K562 (cell line): ENCODE results near the gene TSHB. TPM values are rescaled to one million over a fixed set of nuclear protein-coding genes. Genes with fewer than 3 reads are reported as not detected.
A peak's percentile ranks its signal among the peaks of the same experiment; 100 is the strongest.

ENCODE experiments used
- ATAC-seq: fragments of 200-7000 bp; cut with Tn5 transposase; 3 replicates; pipeline ENCODE4 v1.9.1; 2020; ENCODE audit warnings: moderate library complexity
- BruUV-seq: library from RNA; stranded (reverse); fragments of 400-500 nt; replicated peaks from 2 replicates; lab custom pipeline; 2021; lab: Mats Ljungman, UMichigan
- CTCF ChIA-PET: fragments of 300-600 bp; formaldehyde crosslinking; extraction: SDS; loops from one replicate; lab custom pipeline; 2021; ENCODE audit warnings: low intra/inter-chr PET ratio; lab: Yijun Ruan, JAX
- POLR2A ChIA-PET: fragments of 300-600, 350-650 bp; sonication (Branson Sonifier 250); formaldehyde crosslinking; extraction: SDS; loops from one replicate; lab custom pipeline; 2021; ENCODE audit warnings: antibody characterized with exemption, inconsistent platforms; lab: Yijun Ruan, JAX
- DNase-seq, 4 experiments: peaks; one replicate each; pipeline versions ENCODE4 v3.0.0 to v3.0.0-alpha.2; 2011 to 2018; ENCODE audit warnings: low spot score in 3 of 4, mixed read lengths in 3 of 4; ENCODE audit errors: extremely low read depth in 1 of 4
- FAIRE-seq: peaks from 2 replicates; lab custom pipeline; 2011; peaks lifted over from hg19 to GRCh38; lab: Jason Lieb, UNC
- H2AFZ ChIP-seq: 2 replicates; pipeline ENCODE4 v1.6.0; 2011; ENCODE audit warnings: low read depth, low read length, control low read depth, inconsistent platforms
- H3K27ac ChIP-seq: fragments of 200-600 bp; 3 replicates; pipeline ENCODE4 v1.8.0; 2011; ENCODE audit warnings: low read depth, mild to moderate bottlenecking, control low read depth, inconsistent platforms, low read length, moderate library complexity, mixed read lengths; ENCODE audit errors: extremely low read depth
- H3K27me3 ChIP-seq, 2 experiments: fragments of 300-600 bp in 1 of 2; 2 replicates in 1 of 2; 3 replicates in 1 of 2; pipeline versions ENCODE4 v1.6.0 to v1.8.0; 2011; ENCODE audit warnings: inconsistent platforms in 2 of 2, low read length in 2 of 2, mild to moderate bottlenecking in 1 of 2, mixed read lengths in 1 of 2, moderate library complexity in 1 of 2; ENCODE audit not compliant: control insufficient read depth in 2 of 2, insufficient read depth in 2 of 2
- H3K36me3 ChIP-seq: fragments of 300-600 bp; 3 replicates; pipeline ENCODE4 v1.8.0; 2011; ENCODE audit warnings: mild to moderate bottlenecking, low read length, inconsistent platforms; ENCODE audit not compliant: control insufficient read depth, insufficient read depth
- H3K4me1 ChIP-seq, 2 experiments: fragments of 200-600 bp in 1 of 2; replicated peaks in 1 of 2; 2 replicates in 1 of 2; 3 replicates in 1 of 2; pipeline versions ENCODE4 v1.5.1 to v1.8.0; 2011; ENCODE audit warnings: inconsistent platforms in 2 of 2, low read length in 2 of 2, mild to moderate bottlenecking in 1 of 2, mixed read lengths in 1 of 2, moderate library complexity in 1 of 2; ENCODE audit not compliant: control insufficient read depth in 2 of 2, insufficient read depth in 2 of 2
- H3K4me2 ChIP-seq: 2 replicates; pipeline ENCODE4 v1.6.1; 2011; ENCODE audit warnings: low read length, control low read depth, inconsistent platforms, mixed read lengths; ENCODE audit not compliant: insufficient read depth
- H3K4me3 ChIP-seq: fragments of 200-600 bp; sonication (generic), shearing (Covaris generic); 2 replicates; pipeline ENCODE4 v1.5.1; 2016; ENCODE audit warnings: control low read depth, inconsistent platforms
- H3K79me2 ChIP-seq: fragments of 200-600 bp; 3 replicates; pipeline ENCODE4 v1.8.0; 2011; ENCODE audit warnings: low read length, inconsistent platforms; ENCODE audit not compliant: control insufficient read depth, insufficient read depth
- H3K9ac ChIP-seq, 2 experiments: 2 replicates each; pipeline versions ENCODE4 v1.6.0 to v1.6.1; 2011; ENCODE audit warnings: low read depth in 2 of 2, low read length in 2 of 2, control low read depth in 1 of 2, inconsistent platforms in 1 of 2, mild to moderate bottlenecking in 1 of 2, mixed read lengths in 1 of 2; ENCODE audit not compliant: insufficient read depth in 1 of 2
- H3K9me1 ChIP-seq: one replicate; pipeline ENCODE4 v1.6.0; 2011; ENCODE audit warnings: inconsistent platforms, mild to moderate bottlenecking, low read length, moderate library complexity; ENCODE audit not compliant: control insufficient read depth, insufficient read depth
- H3K9me3 ChIP-seq: replicated peaks from 2 replicates; pipeline ENCODE4 v1.5.1; 2011; ENCODE audit warnings: low read depth, low read length, inconsistent platforms; ENCODE audit not compliant: control insufficient read depth, insufficient read depth
- H4K20me1 ChIP-seq: replicated peaks from 2 replicates; pipeline ENCODE4 v1.6.1; 2011; ENCODE audit warnings: low read length, inconsistent platforms, mixed read lengths; ENCODE audit not compliant: control insufficient read depth, insufficient read depth
- WGBS: fragments of 100-300 bp; shearing (Covaris generic); methylation state at CpG from one replicate; pipeline ENCODE4 v1.1.6; 2016; ENCODE audit warnings: low coverage, mixed read lengths; ENCODE audit not compliant: insufficient coverage; ENCODE audit errors: missing lambda C conversion rate; 5-methylcytosine and 5-hydroxymethylcytosine counted together
- in situ Hi-C: fragments of 300-500 bp; cut with MboI; formaldehyde crosslinking; loops from 4 replicates; pipeline ENCODE4 v1.15.0; 2018; ENCODE audit warnings: inconsistent platforms, mixed read lengths
- intact Hi-C: fragments of 100-400 bp; cut with micrococcal nuclease; formaldehyde crosslinking; loops from 2 replicates; pipeline ENCODE4 v1.14.2; 2022
- polyA plus RNA-seq, 8 experiments: library from polyadenylated mRNA; depleted of rRNA in 4 of 8; stranded (reverse) in 5 of 8; unstranded in 3 of 8; fragments of >200 nt; fragmentation: Nextera tagmentation in 2 of 8; fragmentation: Illumina TruSeq in 1 of 8; extraction: Ambion mirVana in 2 of 8; extraction: Trizol in 1 of 8; gene quantifications; 2 replicates each; pipeline versions ENCODE4 v1.2.1 to v1.2.3, GENCODE V29; 2011 to 2014; ENCODE audit warnings: inconsistent platforms in 1 of 8, missing spikeins in 1 of 8
- total RNA-seq, 7 experiments: library from RNA; depleted of rRNA in 6 of 7; stranded (reverse); fragments of >200 nt in 6 of 7; fragmentation: Illumina TruSeq in 2 of 7; extraction: Trizol in 2 of 7; gene quantifications; 2 replicates each; pipeline versions ENCODE4 v1.2.1 to v1.2.3, GENCODE V29; 2011 to 2021; ENCODE audit warnings: low replicate concordance in 1 of 7
- TF ChIP-seq, protein P1 (sequence below): fragments of 250-450 bp; sonication (Bioruptor Pico); IDR thresholded peaks from 2 replicates; pipeline ENCODE4 v1.5.1; 2021; ENCODE audit warnings: mild to moderate bottlenecking
- TF ChIP-seq, protein P2 (sequence below), 2 experiments: fragments of 200-800 bp in 1 of 2; sonication (Bioruptor generic) in 1 of 2; sonication (generic) in 1 of 2; formaldehyde crosslinking in 1 of 2; IDR thresholded peaks in 1 of 2; conservative IDR thresholded peaks in 1 of 2; 2 replicates each; pipeline versions ENCODE4 v1.5.0 to v1.6.1; 2016 to 2020; ENCODE audit warnings: missing compliant biosample characterization in 1 of 2, missing genetic modification characterization in 1 of 2, missing genetic modification reagents in 1 of 2

TSHB gene
- total and polyA plus RNA-seq, 9 of the 15 experiments (the other 6 are each of a cell fraction or from before 2014, with no cell fraction given): not detected

GRCh38 chr1:114982251-114982650 lies 47.4 kb upstream of the TSHB start:
- no TSS peak for BruUV-seq
- intact Hi-C loops: no loop called here
- H3K9ac ChIP-seq: no peak overlapping the region
- ChIA-PET POLR2A (no interaction called here), CTCF (interaction anchor here (0.7 kb wide), 1 partner anchor 24 kb away, joined by 3 read pairs; no protein-coding TSS in a partner anchor)
- no peaks in the 10 kb centered on the region for H3K79me2 ChIP-seq
- TF ChIP-seq, protein P1, sequence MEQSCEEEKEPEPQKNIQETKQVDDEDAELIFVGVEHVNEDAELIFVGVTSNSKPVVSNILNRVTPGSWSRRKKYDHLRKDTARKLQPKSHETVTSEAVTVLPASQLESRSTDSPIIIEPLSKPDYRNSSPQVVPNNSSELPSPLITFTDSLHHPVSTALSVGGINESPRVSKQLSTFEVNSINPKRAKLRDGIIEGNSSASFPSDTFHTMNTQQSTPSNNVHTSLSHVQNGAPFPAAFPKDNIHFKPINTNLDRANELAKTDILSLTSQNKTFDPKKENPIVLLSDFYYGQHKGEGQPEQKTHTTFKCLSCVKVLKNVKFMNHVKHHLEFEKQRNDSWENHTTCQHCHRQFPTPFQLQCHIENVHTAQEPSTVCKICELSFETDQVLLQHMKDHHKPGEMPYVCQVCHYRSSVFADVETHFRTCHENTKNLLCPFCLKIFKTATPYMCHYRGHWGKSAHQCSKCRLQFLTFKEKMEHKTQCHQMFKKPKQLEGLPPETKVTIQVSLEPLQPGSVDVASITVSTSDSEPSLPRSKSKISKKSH: 0 out of 2 replicates have a peak, but pooled peaks have one; percentile 58
- TF ChIP-seq, protein P2, sequence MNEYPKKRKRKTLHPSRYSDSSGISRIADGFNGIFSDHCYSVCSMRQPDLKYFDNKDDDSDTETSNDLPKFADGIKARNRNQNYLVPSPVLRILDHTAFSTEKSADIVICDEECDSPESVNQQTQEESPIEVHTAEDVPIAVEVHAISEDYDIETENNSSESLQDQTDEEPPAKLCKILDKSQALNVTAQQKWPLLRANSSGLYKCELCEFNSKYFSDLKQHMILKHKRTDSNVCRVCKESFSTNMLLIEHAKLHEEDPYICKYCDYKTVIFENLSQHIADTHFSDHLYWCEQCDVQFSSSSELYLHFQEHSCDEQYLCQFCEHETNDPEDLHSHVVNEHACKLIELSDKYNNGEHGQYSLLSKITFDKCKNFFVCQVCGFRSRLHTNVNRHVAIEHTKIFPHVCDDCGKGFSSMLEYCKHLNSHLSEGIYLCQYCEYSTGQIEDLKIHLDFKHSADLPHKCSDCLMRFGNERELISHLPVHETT (CRISPR knock-in tag; conservative IDR thresholded peaks at IDR 0.05 in 1 of 2, IDR thresholded peaks at IDR 0.05 in 1 of 2): no peak
- FAIRE-seq: no peak
- no peaks in the 10 kb centered on the region for H3K27me3 ChIP-seq
- H3K27ac ChIP-seq: no peak overlapping the region
- ATAC-seq: no peak
- no peaks in the 10 kb centered on the region for H3K9me3 ChIP-seq
- H3K36me3 ChIP-seq: no peaks in the 10 kb centered on the region
- H3K4me1 ChIP-seq: no peaks in the 10 kb centered on the region
- no peaks in the 10 kb centered on the region for H3K9me1 ChIP-seq
- H3K4me2 ChIP-seq: no peak overlapping the region
- no peak overlapping the region for H2AFZ ChIP-seq
- no peak for DNase-seq
- WGBS: 0% methylated on average over 1 of the region's 1 CpG
- H4K20me1 ChIP-seq: no peaks in the 10 kb centered on the region
- in situ Hi-C loops: no loop called here
- no peak overlapping the region for H3K4me3 ChIP-seq
